Ovary (tissue), 9 donors: Measurements from ENCODE around the gene SNX10. TPM values are rescaled to one million over a fixed set of nuclear protein-coding genes. Genes with fewer than 3 reads are reported as not detected.

Source experiments
- DNase-seq, 5 donors: peaks; one replicate each; pipeline ENCODE4 v3.0.0-alpha.2; 2019 to 2020
- H3K27ac ChIP-seq, 2 donors: fragments of 200-600 bp; one replicate each; pipeline versions ENCODE4 v1.5.1 to v1.8.0; 2019 to 2022
- H3K27me3 ChIP-seq: fragments of 200-600 bp; one replicate; pipeline ENCODE4 v1.8.0; 2022
- H3K36me3 ChIP-seq: fragments of 200-600 bp; sonication (generic); one replicate; pipeline ENCODE4 v1.5.1; 2019
- H3K4me1 ChIP-seq: one replicate; pipeline ENCODE4 v1.8.1; 2013; ENCODE audit warnings: mild to moderate bottlenecking, moderate library complexity; ENCODE audit not compliant: insufficient read depth
- H3K4me3 ChIP-seq: fragments of 200-600 bp; sonication (generic); one replicate; pipeline ENCODE4 v1.5.1; 2017
- H3K9me3 ChIP-seq, 2 donors: fragments of 200-600 bp in 1 of 2; sonication (generic) in 1 of 2; one replicate each; pipeline versions ENCODE4 v1.5.1 to v1.8.1; 2013 to 2019; ENCODE audit warnings: mild to moderate bottlenecking in 1 of 2, moderate library complexity in 1 of 2
- CTCF ChIP-seq, 3 donors: fragments of 450-650 bp in 2 of 3; fragments of 200-600 bp in 1 of 3; IDR thresholded peaks; one replicate each; pipeline versions ENCODE4 v1.5.1 to v1.8.0; 2016 to 2022; ENCODE audit warnings: antibody characterized with exemption in 3 of 3, mild to moderate bottlenecking in 1 of 3
- EP300 ChIP-seq: sonication (generic); formaldehyde crosslinking; IDR thresholded peaks from one replicate; pipeline ENCODE4 v1.6.1; 2017; ENCODE audit warnings: antibody characterized with exemption
- POLR2A ChIP-seq: fragments of 450-650 bp; IDR thresholded peaks from one replicate; pipeline ENCODE4 v1.6.1; 2017; ENCODE audit warnings: antibody characterized with exemption, mild to moderate bottlenecking, moderate library complexity
- WGBS, 3 donors: extraction: QIAGEN DNeasy Blood & Tissue Kit in 1 of 3; methylation state at CpG; one replicate each; pipeline versions ENCODE4 v1.1.5 to v1.1.7; 2013 to 2017; 5-methylcytosine and 5-hydroxymethylcytosine counted together
- intact Hi-C, 4 donors: fragments of 100-400 bp; cut with DNase I; formaldehyde crosslinking; loops; one replicate each; pipeline versions ENCODE4 v1.11.0 to v1.15.1; 2022 to 2023
- polyA plus RNA-seq, 2 donors: library from polyadenylated mRNA; stranded (reverse); fragments of 200-250 nt in 1 of 2; fragments of 350-450 nt in 1 of 2; fragmentation: Illumina TruSeq in 1 of 2; extraction: RNeasy Lipid Tissue Mini Kit (QIAGEN cat#74804) in 1 of 2; gene quantifications; one replicate each; pipeline ENCODE4 v1.2.3, GENCODE V29; 2013 to 2014
- total RNA-seq, 7 donors: library from RNA; depleted of rRNA in 2 of 7; stranded (reverse); fragments of >200 nt in 2 of 7; fragmentation: NEBNext Ultra II Directional in 3 of 7; extraction: Animal tissue kit (Norgen Biotek cat#: 25700) in 3 of 7; gene quantifications; one replicate each; pipeline versions ENCODE4 v1.1.0 to v1.2.4, GENCODE V29; 2016 to 2023
- donor health status: DM: no; HTN: no; CAD: no; lungs with moderate emphysema.
- donor health status: DM: no; HTN: no; CAD: no.
- donor health status: Bipolar disorder and iron deficiency.
- donor health status: DM: yes; HTN: yes; CAD: no.
- donor health status: DM: no; HTN: no; CAD: no.
- donor health status: DM: yes; HTN: yes; CAD: no.

The SNX10 gene
- total and polyA plus RNA-seq, 9 donors, result 1.1 to 6.4 (median 2.0) TPM

- no peak overlapping the region for H3K27ac ChIP-seq
- no peaks in the 10 kb centered on the region for H3K27me3 ChIP-seq
- DNase-seq, result no peak
- H3K4me3 ChIP-seq, result no peak overlapping the region
- no peaks in the 10 kb centered on the region for H3K4me1 ChIP-seq
- no peaks in the 10 kb centered on the region for H3K36me3 ChIP-seq
- intact Hi-C loops, result no loop called here
- no peaks in the 10 kb centered on the region for H3K9me3 ChIP-seq
- WGBS, 3 donors, result 78 to 80% (median 79%) methylated on average over 6 to 7 of the region's 7 CpGs
- TF ChIP-seq EP300, result no peak
- TF ChIP-seq CTCF (IDR thresholded peaks at IDR 0.05), result no peak
- no peak for TF ChIP-seq POLR2A
Observed at GRCh38 chr7:26346611-26347203, 55.0 kb downstream of the SNX10 start.

GRCh38 chr7:26348234-26348851 lies 56.7 kb downstream of the SNX10 start:
- 69 to 78% (median 76%) methylated on average over 10 of the region's 10 CpGs for WGBS, 3 donors
- Histone ChIP-seq H3K9me3 (no peaks in the 10 kb centered on the region), H3K27ac (no peak overlapping the region), H3K4me1 (no peaks in the 10 kb centered on the region), H3K27me3 (no peaks in the 10 kb centered on the region), H3K36me3 (no peaks in the 10 kb centered on the region), H3K4me3 (no peak overlapping the region)
- DNase-seq, result no peak
- intact Hi-C loops, result no loop called here
- TF ChIP-seq POLR2A (no peak), EP300 (no peak), CTCF (IDR thresholded peaks at IDR 0.05) (no peak)

GRCh38 chr7:26349005-26349915 lies 57.6 kb downstream of the SNX10 start:
- TF ChIP-seq EP300 (no peak), CTCF (IDR thresholded peaks at IDR 0.05) (no peak), POLR2A (no peak)
- Histone ChIP-seq H3K4me3 (no peak overlapping the region), H3K9me3 (no peaks in the 10 kb centered on the region), H3K27ac (no peak overlapping the region), H3K27me3 (no peaks in the 10 kb centered on the region), H3K4me1 (no peaks in the 10 kb centered on the region), H3K36me3 (no peaks in the 10 kb centered on the region)
- DNase-seq, result no peak
- 65 to 79% (median 69%) methylated on average over 6 of the region's 6 CpGs for WGBS, 3 donors
- intact Hi-C loops, result no loop called here

- TF ChIP-seq CTCF (IDR thresholded peaks at IDR 0.05) (no peak), EP300 (no peak), POLR2A (no peak)
- H3K9me3 ChIP-seq, result no peaks in the 10 kb centered on the region
Observed at GRCh38 chr7:26351171-26351570, 59.5 kb downstream of the SNX10 start.

More at GRCh38 chr7:26351171-26351570, 59.5 kb downstream of the SNX10 start:
- DNase-seq, result no peak
- Histone ChIP-seq H3K4me3 (no peak overlapping the region), H3K27ac (no peak overlapping the region), H3K27me3 (no peaks in the 10 kb centered on the region), H3K36me3 (no peaks in the 10 kb centered on the region), H3K4me1 (no peaks in the 10 kb centered on the region)
- 38 to 65% (median 44%) methylated on average over 1 of the region's 1 CpG for WGBS, 3 donors
- intact Hi-C loops, result loop anchor here in 1 of 4 donors (10.0 kb wide), 1 partner anchor 266 kb away; no protein-coding TSS in a partner anchor
